Measurements from ENCODE around the gene RIN1. TPM values are rescaled to one million over a fixed set of nuclear protein-coding genes. Genes with fewer than 3 reads are reported as not detected.

RIN1 gene
- total and polyA plus RNA-seq, 2 of the 13 experiments (the other 11 are each of a cell fraction or from before 2014, with no cell fraction given), result 2.4 to 4.1 TPM

- TF ChIP-seq MTF2 (CRISPR knock-in tag; IDR thresholded peaks at IDR 0.05; ENCODE audit: borderline replicate concordance), result no peak
- TF ChIP-seq EP300 (IDR thresholded peaks at IDR 0.05; ENCODE audit: low read depth in 2 of 2, low read length in 2 of 2), result no peak
- TF ChIP-seq EP300 (CRISPR knock-in tag; IDR thresholded peaks at IDR 0.05; ENCODE audit: borderline replicate concordance), result no peak
- TF ChIP-seq KLF15 (CRISPR knock-in tag; IDR thresholded peaks at IDR 0.05; ENCODE audit: borderline replicate concordance), result no peak; the same call in 1 of the 2 replicates
- peak; percentile 28 for TF ChIP-seq ASH2L (IDR thresholded peaks at IDR 0.05; ENCODE audit: insufficient read length, low read depth, low read length)
- TF ChIP-seq ZNF503 (CRISPR knock-in tag; IDR thresholded peaks at IDR 0.05), result no peak
- no peak for TF ChIP-seq KLF9 (CRISPR knock-in tag; IDR thresholded peaks at IDR 0.05; ENCODE audit: low read depth)
- TF ChIP-seq PHF8 (CRISPR knock-in tag; IDR thresholded peaks at IDR 0.05), result peak; percentile 41; the same call in 1 of the 2 replicates
Measured at GRCh38 chr11:66328302-66329144, 7.7 kb downstream of the RIN1 start (continued).

GRCh38 chr11:66328031-66328301 lies 8.3 kb downstream of the RIN1 start:
- Histone ChIP-seq H3K9me3 (ENCODE audit: low read length) (no peaks in the 10 kb centered on the region), H2AFZ (ENCODE audit: low read length) (no peak overlapping the region), H3K27ac (ENCODE audit: extremely low read length, insufficient read depth, low read length) (no peak overlapping the region), H4K20me1 (ENCODE audit: insufficient read depth, low read length) (no peaks in the 10 kb centered on the region), H3K4me2 (ENCODE audit: low read depth, low read length) (peak overlapping the region; percentile 100), H3K79me2 (ENCODE audit: insufficient read depth, low read length) (no peaks in the 10 kb centered on the region), H3K4me1 (ENCODE audit: insufficient read depth, low read length) (peaks cover 59% of the 10 kb centered on the region), H3K27me3 (ENCODE audit: control insufficient read depth in 1 of 2, insufficient read depth in 2 of 2, low read length in 2 of 2) (peaks cover 0 to 18% of the 10 kb centered on the region in 2 experiments; a peak in 3 of 5 replicates), H3K9ac (ENCODE audit: insufficient read depth, low read depth, low read length) (peak overlapping the region; percentile 53; the same call in 1 of the 2 replicates), H3K36me3 (replicated peaks in 1 of 2; ENCODE audit: control insufficient read depth in 1 of 2, insufficient read depth in 2 of 2, low read length in 2 of 2) (no peaks in the 10 kb centered on the region), H3K4me3 (replicated peaks in 1 of 3; ENCODE audit: insufficient read depth in 1 of 3, low read depth in 2 of 3, low read length in 3 of 3) (peak overlapping the region in 1 of 3 experiments; percentile 76; a peak in 1 of 6 replicates)
- ChIA-PET CTCF (ENCODE audit: low intra/inter-chr PET ratio, low total read pairs) (interaction anchor here (1.2 to 3.4 kb wide), 5 partner anchors 16 to 105 kb away, joined by 4 to 68 read pairs (median 7); no protein-coding TSS in a partner anchor), POLR2A (no interaction called here)
- in situ Hi-C loops (cut with HindIII; ENCODE audit: extremely low pct_ligation_motif_present, low pct_unique_long_range_greater_than_20kb) (loop anchor here (5.0 kb wide), 1 partner anchor 36 kb away; the partner anchor contains the start of gene TMEM151A), intact Hi-C loops (cut with micrococcal nuclease; ENCODE audit: unreplicated experiment) (loop anchor here (1.0 to 5.0 kb wide), 2 partner anchors 17 to 546 kb away; partner anchors contain the start of gene AP5B1)
- no peak for FAIRE-seq
- peak; percentile 20 for ATAC-seq
- no peak for DNase-seq (ENCODE audit: low spot score)
- no CpG with 5 or more reads among the region's 3 CpGs for WGBS (ENCODE audit: low lambda C conversion rate)
- no TSS peak for BruUV-seq (replicated peaks)
- TF ChIP-seq STAT6 (CRISPR knock-in tag; IDR thresholded peaks at IDR 0.05; ENCODE audit: borderline replicate concordance), result no peak
- no peak for TF ChIP-seq SRY (CRISPR knock-in tag; IDR thresholded peaks at IDR 0.05)
- peak; percentile 29 for TF ChIP-seq CBX1 (IDR thresholded peaks at IDR 0.05; ENCODE audit: low read depth)
- no peak for TF ChIP-seq ZNF430 (CRISPR knock-in tag; IDR thresholded peaks at IDR 0.05)
- TF ChIP-seq ZBTB38 (CRISPR knock-in tag; IDR thresholded peaks at IDR 0.05), result peak; percentile 35; the same call in 1 of the 2 replicates
- 0 out of 2 replicates have a peak, but pooled peaks have one; percentile 52 for TF ChIP-seq CREBL2 (CRISPR knock-in tag; IDR thresholded peaks at IDR 0.05; ENCODE audit: borderline replicate concordance)
- 0 out of 2 replicates have a peak, but pooled peaks have one; percentile 17 for TF ChIP-seq ZNF761 (CRISPR knock-in tag; conservative IDR thresholded peaks at IDR 0.05)
- TF ChIP-seq HIVEP1 (CRISPR knock-in tag; IDR thresholded peaks at IDR 0.05), result 0 out of 2 replicates have a peak, but pooled peaks have one; percentile 19
- TF ChIP-seq ZNF839 (CRISPR knock-in tag; IDR thresholded peaks at IDR 0.05; ENCODE audit: borderline replicate concordance), result no peak
- TF ChIP-seq ZNF292 (CRISPR knock-in tag; IDR thresholded peaks at IDR 0.05; ENCODE audit: borderline replicate concordance, low read depth), result 0 out of 2 replicates have a peak, but pooled peaks have one; percentile 40

Data from HepG2 (cell line).